Retina (tissue), 1 donor: ENCODE data around the gene POLN.

ENCODE experiments used
- DNase-seq: peaks from one replicate; pipeline ENCODE4 v3.0.0-alpha.2; 2016

POLN gene

GRCh38 chr4:2066571-2067445 lies 175.1 kb downstream of the POLN start:
- DNase-seq, result no peak

GRCh38 chr4:2066011-2066551 lies 175.8 kb downstream of the POLN start:
- no peak for DNase-seq

DNA sequence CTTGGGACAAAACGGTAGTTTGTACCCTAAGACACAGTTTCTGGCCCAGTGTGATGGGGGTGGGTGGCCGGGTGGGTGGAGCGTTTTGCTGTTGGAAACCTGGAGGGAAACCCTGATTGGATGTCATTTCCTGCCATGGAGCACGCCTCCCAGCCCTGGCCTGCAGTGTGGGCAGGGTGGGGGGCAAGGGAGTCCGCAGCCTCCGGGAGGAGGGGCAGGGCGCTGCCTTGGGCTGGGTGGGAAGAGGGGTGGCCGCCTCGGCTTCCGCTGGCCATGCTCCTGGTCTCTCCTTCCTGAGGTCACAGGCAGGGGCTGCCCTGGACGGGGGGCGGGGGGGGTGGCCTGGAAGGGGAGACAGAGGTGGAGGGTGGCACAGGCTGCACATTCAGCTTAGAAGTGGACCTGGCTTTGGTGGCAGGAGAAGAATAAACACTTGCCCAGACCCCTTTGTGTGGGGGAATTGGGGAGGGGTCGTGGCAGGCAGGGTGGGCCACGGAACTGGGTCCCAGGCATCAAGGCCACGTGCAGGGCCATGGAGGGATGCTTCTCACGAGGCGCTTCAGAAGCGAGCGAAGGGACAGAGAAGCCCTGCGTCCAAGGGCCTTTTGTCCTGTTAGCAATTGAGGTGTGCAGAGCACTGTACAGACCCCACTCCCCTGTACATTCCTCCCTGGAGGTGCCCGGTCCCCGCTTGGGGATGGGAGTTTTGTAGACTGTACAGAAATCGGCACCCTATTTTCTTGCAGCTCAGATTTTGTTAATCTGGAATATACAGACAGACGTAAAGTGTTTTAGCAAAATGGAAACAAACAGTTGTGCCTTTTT lies 176.6 kb downstream of the POLN start:
- no peak for DNase-seq

GRCh38 chr4:2064276-2064991 lies 177.5 kb downstream of the POLN start:
- no peak for DNase-seq

GRCh38 chr4:2063557-2064275 lies 178.2 kb downstream of the POLN start:
- no peak for DNase-seq

DNA sequence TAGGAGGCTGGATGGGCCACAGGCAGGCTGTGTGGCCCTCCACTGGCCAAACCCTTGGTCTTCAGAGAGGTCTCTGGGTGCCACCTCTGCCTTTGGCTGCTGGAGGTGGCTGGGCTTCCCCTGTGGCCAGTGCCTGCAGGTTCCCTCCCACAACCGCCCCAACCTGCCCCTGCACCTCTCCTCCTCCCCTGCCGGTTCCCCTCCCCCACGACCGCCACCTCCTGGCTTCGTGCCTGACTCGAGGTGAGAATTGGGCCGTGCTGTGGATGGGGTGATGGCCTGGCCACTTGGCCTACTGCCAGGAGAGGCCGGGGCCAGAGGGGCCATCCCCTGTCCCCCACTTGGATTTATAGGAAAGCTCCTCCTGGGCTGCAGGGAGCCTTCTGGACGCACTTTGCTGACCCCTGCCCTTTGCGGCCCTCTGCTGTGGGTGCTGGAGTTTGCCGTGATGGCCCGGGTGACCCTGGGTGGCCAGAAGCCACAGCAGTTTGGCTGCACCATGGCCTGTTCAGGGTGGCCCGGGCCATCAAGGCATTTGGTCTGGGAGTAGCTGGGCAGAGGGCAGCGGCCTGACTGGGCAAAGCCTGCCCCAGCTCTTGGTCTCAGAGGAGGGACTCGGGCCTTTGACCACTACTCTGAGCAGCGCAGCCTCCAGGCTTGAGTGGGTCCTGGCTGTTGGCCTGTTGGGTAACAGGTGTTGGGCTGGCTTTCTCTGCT lies 179.0 kb downstream of the POLN start:
- no peak for DNase-seq

DNA sequence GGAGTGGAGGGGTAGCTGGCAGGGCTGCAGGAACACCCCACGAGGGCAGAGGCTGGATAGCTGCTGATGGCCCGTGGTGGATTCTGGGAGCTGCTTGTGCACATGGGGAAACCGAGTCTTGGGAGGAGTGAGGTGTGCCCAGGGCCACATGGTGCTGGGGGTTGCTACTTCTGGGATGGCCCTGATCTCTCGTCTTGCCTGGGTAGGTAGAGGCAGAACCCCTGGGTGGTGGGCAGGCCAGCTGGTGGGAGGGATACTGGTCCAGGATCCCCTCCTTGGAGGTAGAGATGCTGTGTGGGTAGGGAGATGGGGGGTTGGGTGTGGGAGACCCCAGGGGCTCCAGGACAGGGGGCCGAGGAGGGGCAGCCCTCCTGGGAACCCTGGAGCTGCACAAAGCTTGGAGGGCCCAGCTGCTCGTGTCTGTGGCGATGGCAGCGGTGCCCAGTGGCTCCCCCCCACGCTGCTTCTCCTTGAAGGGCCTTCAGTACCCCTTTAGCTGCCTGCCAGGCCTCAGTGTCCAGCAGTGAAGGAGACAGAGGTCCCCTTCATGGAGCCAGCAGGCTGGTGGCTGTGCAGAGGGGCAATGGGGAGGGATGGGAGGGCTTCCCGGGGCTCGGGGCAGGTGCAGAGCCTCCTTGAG lies 179.6 kb downstream of the POLN start:
- no peak for DNase-seq

- no peak for DNase-seq
These were observed 180.5 kb downstream of the POLN start for GRCh38 chr4:2061186-2062131.

DNA sequence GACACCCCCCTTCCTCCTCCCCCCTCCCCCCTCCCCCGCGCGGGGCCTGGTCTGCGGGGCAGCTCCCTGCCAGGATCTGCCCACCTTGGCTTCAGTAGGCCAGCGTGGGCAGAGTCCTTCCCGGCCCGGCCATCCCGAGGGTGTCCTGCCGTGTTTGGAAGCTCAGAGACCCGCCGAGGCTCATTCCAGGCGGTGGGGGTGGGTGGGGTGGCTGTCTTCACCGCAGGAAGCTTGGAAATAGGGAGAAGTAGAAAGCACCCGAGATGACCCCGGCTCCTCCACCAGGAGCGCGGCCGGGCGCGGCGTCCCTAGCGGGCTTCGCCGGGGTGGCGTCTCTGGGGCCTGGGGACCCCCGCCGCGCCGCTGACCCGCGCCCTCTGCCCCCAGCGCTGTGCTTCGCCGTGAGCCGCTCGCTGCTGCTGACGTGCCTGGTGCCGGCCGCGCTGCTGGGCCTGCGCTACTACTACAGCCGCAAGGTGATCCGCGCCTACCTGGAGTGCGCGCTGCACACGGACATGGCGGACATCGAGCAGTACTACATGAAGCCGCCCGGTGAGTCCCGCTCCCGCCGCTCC lies 181.2 kb downstream of the POLN start:
- peak; percentile 59 for DNase-seq

GRCh38 chr4:2059726-2060602 lies 182.0 kb downstream of the POLN start:
- no peak for DNase-seq

DNA sequence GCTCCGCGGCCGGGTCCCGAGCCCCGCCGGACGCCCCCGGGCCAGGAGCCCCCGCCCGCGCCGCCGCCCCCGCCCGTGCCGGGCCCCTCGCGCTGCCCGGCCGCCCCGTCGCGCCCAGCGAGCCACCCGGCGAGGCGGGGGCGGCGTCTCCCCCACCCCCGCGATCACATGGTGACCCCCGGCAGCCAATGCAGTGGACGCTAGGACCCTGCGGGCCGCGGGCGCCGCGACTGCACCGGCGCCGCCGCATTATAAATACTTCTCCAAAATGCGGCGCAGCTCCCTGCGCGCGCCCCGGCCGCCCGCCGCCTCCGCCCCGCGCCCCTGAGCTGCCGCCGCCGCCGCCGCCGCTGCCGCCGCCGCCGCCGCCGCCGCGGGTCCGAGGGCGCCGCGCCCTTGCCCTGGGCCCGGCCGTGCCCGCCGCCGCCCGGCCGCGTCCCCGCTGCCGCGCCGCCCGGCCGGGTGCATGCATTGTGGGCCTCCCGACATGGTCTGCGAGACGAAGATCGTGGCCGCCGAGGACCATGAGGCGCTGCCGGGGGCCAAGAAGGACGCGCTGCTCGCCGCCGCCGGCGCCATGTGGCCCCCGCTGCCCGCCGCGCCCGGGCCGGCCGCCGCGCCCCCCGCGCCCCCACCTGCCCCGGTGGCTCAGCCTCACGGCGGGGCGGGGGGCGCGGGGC lies 182.7 kb downstream of the POLN start, which contains the start of gene NAT8L:
TSS of gene NAT8L (plus strand) at position 282 of the 680 bp plus-strand sequence. CDS start at position 467, 185 bp downstream.
- DNase-seq, result peak; percentile 42

DNA sequence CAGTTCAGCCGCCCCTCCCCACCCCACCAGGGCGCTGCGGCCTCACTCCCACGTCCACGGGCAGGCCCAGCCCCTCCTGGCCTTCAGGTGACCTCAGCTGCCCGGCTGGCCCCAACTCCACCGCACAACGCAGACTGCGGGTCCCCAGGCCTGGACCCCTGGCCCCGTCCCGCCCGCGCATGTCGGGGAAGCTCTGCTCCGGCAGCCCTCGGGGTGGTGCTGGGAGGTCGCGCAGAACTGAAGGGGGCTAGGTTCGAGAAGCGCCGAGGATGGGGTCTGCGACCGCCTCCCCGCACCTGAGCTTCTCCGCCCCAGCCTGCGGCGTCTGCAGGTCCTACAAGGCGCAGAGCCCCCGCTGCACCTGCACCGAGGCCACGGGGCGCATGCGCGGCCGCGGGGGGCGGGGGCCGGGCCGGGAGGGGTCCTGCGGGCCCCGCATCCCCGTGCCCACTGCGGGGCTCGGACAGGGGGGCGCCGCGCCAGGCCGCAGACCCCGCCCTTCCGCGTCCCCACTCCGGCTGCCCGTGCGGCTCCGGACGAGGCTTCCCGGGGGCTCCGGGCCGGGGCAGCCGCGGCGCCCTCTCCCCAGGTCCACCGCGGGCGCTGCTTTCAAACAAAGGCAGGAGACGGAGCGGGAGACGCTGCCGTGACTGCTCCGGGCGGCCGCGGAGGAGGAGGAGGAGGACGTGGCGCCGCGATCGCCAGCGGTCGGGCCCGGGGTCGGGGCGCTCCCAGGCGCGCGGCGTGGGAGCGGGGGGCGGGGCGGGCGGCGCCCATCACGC lies 183.5 kb downstream of the POLN start:
- peak; percentile 74 for DNase-seq

GRCh38 chr4:2057382-2058065 lies 184.4 kb downstream of the POLN start:
- peak; percentile 41 for DNase-seq

DNA sequence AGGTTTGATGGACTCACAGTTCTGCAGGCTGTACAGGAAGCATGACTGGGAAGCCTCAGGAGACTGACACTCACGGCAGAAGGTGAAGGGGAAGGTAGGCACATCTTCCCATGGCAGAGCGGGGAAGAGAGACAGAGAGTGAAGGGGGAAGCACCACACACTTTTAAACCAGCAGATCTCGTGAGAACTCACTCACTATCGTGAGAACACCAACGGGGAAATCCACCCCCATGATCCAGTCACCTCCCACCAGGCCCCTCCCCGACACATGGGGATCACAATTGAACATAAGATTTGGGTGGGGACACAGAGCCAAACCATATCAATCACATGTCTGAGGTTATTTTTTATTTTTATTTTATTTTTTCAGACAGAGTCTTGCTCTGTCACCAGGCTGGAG lies 187.7 kb downstream of the POLN start:
- DNase-seq, result no peak

DNA sequence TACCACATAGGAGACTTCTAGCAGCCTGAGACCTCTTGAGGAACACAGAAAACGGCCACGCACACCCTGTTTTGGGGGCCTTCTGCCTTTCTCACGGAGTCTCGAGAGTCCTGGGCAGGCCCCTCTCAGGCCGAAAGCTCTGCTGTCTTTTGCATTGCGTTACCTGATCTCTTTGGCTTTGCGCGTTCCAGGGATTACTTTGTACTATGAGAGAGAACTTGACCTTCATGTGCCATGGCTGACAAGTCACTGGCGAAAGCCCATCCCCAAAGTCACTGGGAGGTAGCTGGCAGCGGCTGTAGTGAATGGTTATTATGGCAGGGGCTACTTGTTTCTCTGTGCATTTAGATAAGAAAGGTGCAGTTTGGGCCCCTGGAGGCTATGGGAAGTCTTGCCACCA lies 190.8 kb downstream of the POLN start:
- DNase-seq, result no peak

GRCh38 chr4:2049811-2050210 lies 192.1 kb downstream of the POLN start:
- no peak for DNase-seq
